Type B pancreatic cell (in vitro differentiated cells): ENCODE measurements around the gene PHOSPHO1. TPM values are rescaled to one million over a fixed set of nuclear protein-coding genes. Genes with fewer than 3 reads are reported as not detected.

Source experiments
- DNase-seq: peaks from one replicate; pipeline ENCODE4 v3.0.0; 2021; ENCODE audit warnings: mixed read lengths; ENCODE audit not compliant: unreplicated experiment; ENCODE audit errors: extremely low spot score
- H3K27ac Mint-ChIP-seq: 2 replicates; pipeline ENCODE4 v1.8.0; 2021; ENCODE audit warnings: mild to moderate bottlenecking, mixed read lengths
- H3K27me3 Mint-ChIP-seq: 2 replicates; pipeline ENCODE4 v1.8.0; 2021; ENCODE audit warnings: mixed read lengths
- H3K36me3 Mint-ChIP-seq: 2 replicates; pipeline ENCODE4 v1.8.0; 2021; ENCODE audit warnings: mixed read lengths
- H3K4me1 Mint-ChIP-seq: one replicate; pipeline ENCODE4 v1.8.0; 2021; ENCODE audit warnings: mixed read lengths; ENCODE audit not compliant: unreplicated experiment
- H3K4me3 Mint-ChIP-seq: 2 replicates; pipeline ENCODE4 v1.8.0; 2021; ENCODE audit warnings: mild to moderate bottlenecking, mixed read lengths
- H3K9me3 Mint-ChIP-seq: 2 replicates; pipeline ENCODE4 v1.8.0; 2021; ENCODE audit warnings: mixed read lengths
- total RNA-seq: library from RNA; stranded (reverse); gene quantifications from 2 replicates; pipeline ENCODE4 v1.2.1, GENCODE V29; 2021; ENCODE audit warnings: low replicate concordance
- TF ChIP-seq, protein P1 (sequence below): fragments of 200-600 bp; sonication (generic); conservative IDR thresholded peaks from 2 replicates; pipeline ENCODE4 v1.5.0; 2021; ENCODE audit warnings: antibody characterized with exemption, mild to moderate bottlenecking

Gene PHOSPHO1
- total RNA-seq, 1 donor from 2014 or later: not detected

- no peak overlapping the region for H3K27ac Mint-ChIP-seq
- H3K4me3 Mint-ChIP-seq: no peak overlapping the region
- TF ChIP-seq, protein P1, sequence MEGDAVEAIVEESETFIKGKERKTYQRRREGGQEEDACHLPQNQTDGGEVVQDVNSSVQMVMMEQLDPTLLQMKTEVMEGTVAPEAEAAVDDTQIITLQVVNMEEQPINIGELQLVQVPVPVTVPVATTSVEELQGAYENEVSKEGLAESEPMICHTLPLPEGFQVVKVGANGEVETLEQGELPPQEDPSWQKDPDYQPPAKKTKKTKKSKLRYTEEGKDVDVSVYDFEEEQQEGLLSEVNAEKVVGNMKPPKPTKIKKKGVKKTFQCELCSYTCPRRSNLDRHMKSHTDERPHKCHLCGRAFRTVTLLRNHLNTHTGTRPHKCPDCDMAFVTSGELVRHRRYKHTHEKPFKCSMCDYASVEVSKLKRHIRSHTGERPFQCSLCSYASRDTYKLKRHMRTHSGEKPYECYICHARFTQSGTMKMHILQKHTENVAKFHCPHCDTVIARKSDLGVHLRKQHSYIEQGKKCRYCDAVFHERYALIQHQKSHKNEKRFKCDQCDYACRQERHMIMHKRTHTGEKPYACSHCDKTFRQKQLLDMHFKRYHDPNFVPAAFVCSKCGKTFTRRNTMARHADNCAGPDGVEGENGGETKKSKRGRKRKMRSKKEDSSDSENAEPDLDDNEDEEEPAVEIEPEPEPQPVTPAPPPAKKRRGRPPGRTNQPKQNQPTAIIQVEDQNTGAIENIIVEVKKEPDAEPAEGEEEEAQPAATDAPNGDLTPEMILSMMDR: no peak
These were observed 4.0 kb upstream of the PHOSPHO1 start for GRCh38 chr17:49234509-49235080.

DNA sequence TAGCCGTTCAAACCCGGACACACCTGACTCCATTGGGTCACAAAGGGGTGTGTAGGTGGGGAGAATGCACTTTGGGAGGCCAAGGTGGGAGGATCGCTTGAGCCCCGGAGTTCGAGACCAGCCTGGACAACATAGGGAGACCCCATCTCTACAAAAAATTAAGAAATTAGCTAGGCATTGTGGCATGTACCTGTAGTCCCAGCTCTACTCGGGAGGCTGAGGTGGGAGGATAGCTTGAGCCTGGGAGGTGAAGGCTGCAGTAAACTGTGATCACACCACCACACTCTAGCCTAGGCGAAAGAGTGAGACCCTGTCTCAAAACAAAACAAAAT is 942 bp upstream of the PHOSPHO1 start:
- H3K27me3 Mint-ChIP-seq: peaks cover 62% of the 10 kb centered on the region
- no peak for DNase-seq
- peaks cover 8% of the 10 kb centered on the region for H3K4me1 Mint-ChIP-seq
- TF ChIP-seq, protein P1: no peak
- no peak overlapping the region for H3K27ac Mint-ChIP-seq
- no peaks in the 10 kb centered on the region for H3K36me3 Mint-ChIP-seq
- H3K9me3 Mint-ChIP-seq: no peaks in the 10 kb centered on the region
- peak overlapping the region; percentile 89 for H3K4me3 Mint-ChIP-seq

More at GRCh38 chr17:49234509-49235080, 4.0 kb upstream of the PHOSPHO1 start:
- Mint-ChIP-seq H3K4me1 (peaks cover 4% of the 10 kb centered on the region), H3K9me3 (no peaks in the 10 kb centered on the region), H3K36me3 (no peaks in the 10 kb centered on the region), H3K27me3 (peaks cover 44% of the 10 kb centered on the region)
- DNase-seq: no peak

DNA sequence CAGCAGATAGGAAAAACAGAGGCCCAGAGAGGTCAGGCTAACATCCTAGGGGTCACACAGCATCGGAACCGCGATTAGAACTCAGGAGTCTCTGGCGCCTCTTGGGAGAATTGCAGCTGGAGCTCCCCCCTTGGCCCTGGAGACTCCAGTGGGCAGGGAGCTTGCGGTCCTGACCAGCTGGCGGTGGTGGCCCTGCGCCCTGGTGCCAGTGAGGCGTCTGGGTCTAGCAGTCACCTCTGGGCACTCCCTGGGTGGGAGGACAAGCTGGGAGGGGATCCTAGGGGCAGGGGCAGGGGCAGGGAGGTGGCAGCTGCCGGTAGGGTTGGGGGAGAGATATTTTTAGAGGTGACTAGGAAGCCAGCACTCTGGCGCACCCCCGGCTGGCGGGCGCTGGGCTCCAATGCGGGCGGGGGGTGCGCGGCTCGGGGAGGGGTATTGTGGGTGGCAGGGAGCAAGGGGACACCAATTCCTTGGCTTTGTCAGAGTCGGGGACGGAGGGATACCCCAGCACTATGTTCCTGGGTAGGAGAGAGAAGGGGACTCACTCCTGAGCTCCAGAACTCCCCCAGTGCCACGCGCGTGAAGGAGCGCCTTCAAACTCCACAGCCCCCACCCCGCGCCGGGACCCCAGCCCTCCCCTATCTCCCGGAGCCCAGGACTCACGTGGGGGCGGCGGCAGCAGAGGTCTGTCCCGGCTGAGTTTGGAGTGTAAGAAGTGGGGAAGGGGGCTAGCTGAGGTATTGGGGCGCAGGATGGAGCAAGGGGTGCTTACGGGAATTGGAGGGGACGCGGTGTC is 584 bp downstream of the PHOSPHO1 start:
- Mint-ChIP-seq H3K4me1 (peaks cover 8% of the 10 kb centered on the region), H3K9me3 (no peaks in the 10 kb centered on the region), H3K27me3 (peaks cover 69% of the 10 kb centered on the region), H3K4me3 (peak overlapping the region; percentile 89), H3K27ac (no peak overlapping the region), H3K36me3 (no peaks in the 10 kb centered on the region)
- no peak for DNase-seq
- TF ChIP-seq, protein P1: no peak

GRCh38 chr17:49229076-49229804 is 1.3 kb downstream of the PHOSPHO1 start:
- DNase-seq: no peak
- H3K27ac Mint-ChIP-seq: no peak overlapping the region
- peak overlapping the region; percentile 77 for H3K4me3 Mint-ChIP-seq

More at GRCh38 chr17:49229076-49229804, 1.3 kb downstream of the PHOSPHO1 start:
- Mint-ChIP-seq H3K36me3 (no peaks in the 10 kb centered on the region), H3K4me1 (peaks cover 8% of the 10 kb centered on the region), H3K27me3 (peaks cover 71% of the 10 kb centered on the region), H3K9me3 (no peaks in the 10 kb centered on the region)
- TF ChIP-seq, protein P1: no peak
